Neuronal stem cell (in vitro differentiated cells): Measurements from ENCODE around the gene THAP4.
A peak's percentile ranks its signal among the peaks of the same experiment; 100 is the strongest.

Source experiments
- DNase-seq: peaks from one replicate; pipeline ENCODE4 v3.0.0-alpha.2; 2013; ENCODE audit warnings: low spot score
- H2AFZ ChIP-seq: one replicate; pipeline ENCODE4 v1.6.1; 2013; ENCODE audit warnings: mild to moderate bottlenecking, low read length, inconsistent platforms
- H2AK5ac ChIP-seq: 2 replicates; pipeline ENCODE4 v1.6.1; 2013; ENCODE audit warnings: low read depth, mild to moderate bottlenecking, inconsistent platforms, low read length, moderate library complexity, mixed read lengths
- H2BK120ac ChIP-seq: 2 replicates; pipeline ENCODE4 v1.6.1; 2013; ENCODE audit warnings: low read depth, mild to moderate bottlenecking, inconsistent platforms, low read length, moderate library complexity, mixed read lengths
- H2BK12ac ChIP-seq: one replicate; pipeline ENCODE4 v1.6.1; 2013; ENCODE audit warnings: low read length, inconsistent platforms
- H2BK15ac ChIP-seq: 2 replicates; pipeline ENCODE4 v1.6.1; 2013; ENCODE audit warnings: mild to moderate bottlenecking, low read length, inconsistent platforms, mixed read lengths
- H2BK5ac ChIP-seq: one replicate; pipeline ENCODE4 v1.6.1; 2013; ENCODE audit warnings: inconsistent platforms, mild to moderate bottlenecking, low read length, moderate library complexity
- H3K14ac ChIP-seq: one replicate; pipeline ENCODE4 v1.6.1; 2013; ENCODE audit warnings: low read length, inconsistent platforms
- H3K18ac ChIP-seq: 2 replicates; pipeline ENCODE4 v1.6.1; 2013; ENCODE audit warnings: low read length, inconsistent platforms
- H3K23ac ChIP-seq: 2 replicates; pipeline ENCODE4 v1.6.1; 2013; ENCODE audit warnings: low read depth, mild to moderate bottlenecking, mixed read lengths, low read length, inconsistent platforms; ENCODE audit not compliant: poor library complexity
- H3K27ac ChIP-seq: replicated peaks from 3 replicates; pipeline ENCODE4 v1.5.1; 2013; ENCODE audit warnings: low read length, inconsistent platforms
- H3K27me3 ChIP-seq, 3 experiments: 2 replicates each; pipeline ENCODE4 v1.6.1; 2013; ENCODE audit warnings: low read length in 3 of 3, mild to moderate bottlenecking in 2 of 3, inconsistent platforms in 1 of 3, low read depth in 1 of 3, mixed read lengths in 1 of 3, moderate library complexity in 1 of 3; ENCODE audit not compliant: control insufficient read depth in 3 of 3, insufficient read depth in 3 of 3
- H3K36me3 ChIP-seq, 2 donors: replicated peaks in 1 of 2; 2 replicates each; pipeline ENCODE4 v1.6.1; 2013; ENCODE audit warnings: low read length in 2 of 2; ENCODE audit not compliant: control insufficient read depth in 2 of 2, insufficient read depth in 2 of 2
- H3K4ac ChIP-seq: 2 replicates; pipeline ENCODE4 v1.6.1; 2013; ENCODE audit warnings: inconsistent platforms, mild to moderate bottlenecking, low read length, moderate library complexity
- H3K4me1 ChIP-seq, 2 donors: 1 replicate in 1 of 2; 2 replicates in 1 of 2; pipeline ENCODE4 v1.6.1; 2013; ENCODE audit warnings: low read length in 2 of 2, low read depth in 1 of 2; ENCODE audit not compliant: control insufficient read depth in 2 of 2, insufficient read depth in 1 of 2
- H3K4me2 ChIP-seq: one replicate; pipeline ENCODE4 v1.6.1; 2013; ENCODE audit warnings: mild to moderate bottlenecking, low read length, inconsistent platforms; ENCODE audit not compliant: insufficient read depth, poor library complexity, severe bottlenecking
- H3K4me3 ChIP-seq, 2 donors: 2 replicates each; pipeline ENCODE4 v1.5.1; 2013; ENCODE audit warnings: low read length in 2 of 2, mild to moderate bottlenecking in 2 of 2, inconsistent platforms in 1 of 2, moderate library complexity in 1 of 2
- H3K79me1 ChIP-seq: one replicate; pipeline ENCODE4 v1.6.1; 2013; ENCODE audit warnings: low read depth, mild to moderate bottlenecking, inconsistent platforms, low read length, moderate library complexity
- H3K9ac ChIP-seq: one replicate; pipeline ENCODE4 v1.6.1; 2013; ENCODE audit warnings: mild to moderate bottlenecking, low read depth, low read length, inconsistent platforms; ENCODE audit not compliant: poor library complexity
- H3K9me3 ChIP-seq, 2 donors: replicated peaks in 1 of 2; 2 replicates each; pipeline versions ENCODE3 to v1.6.1; 2013; ENCODE audit warnings: low read length in 2 of 2, mild to moderate bottlenecking in 2 of 2, inconsistent platforms in 1 of 2, low read depth in 1 of 2, mixed read lengths in 1 of 2, moderate library complexity in 1 of 2; ENCODE audit not compliant: control insufficient read depth in 2 of 2, insufficient read depth in 1 of 2
- H4K8ac ChIP-seq: one replicate; pipeline ENCODE4 v1.6.1; 2013; ENCODE audit warnings: low read depth, mild to moderate bottlenecking, inconsistent platforms, low read length, moderate library complexity
- H4K91ac ChIP-seq: one replicate; pipeline ENCODE4 v1.6.1; 2013; ENCODE audit warnings: low read length, low read depth, mild to moderate bottlenecking, inconsistent platforms; ENCODE audit not compliant: poor library complexity
- WGBS, 2 donors: extraction: QIAGEN DNeasy Blood & Tissue Kit; methylation state at CpG; one replicate each; pipeline ENCODE4 v1.1.7; 2013; ENCODE audit warnings: missing lambda C conversion rate in 2 of 2, mixed read lengths in 1 of 2; ENCODE audit not compliant: insufficient read length in 2 of 2, insufficient replicate concordance in 1 of 2; ENCODE audit errors: extremely low coverage in 2 of 2; 5-methylcytosine and 5-hydroxymethylcytosine counted together

Gene THAP4

DNA sequence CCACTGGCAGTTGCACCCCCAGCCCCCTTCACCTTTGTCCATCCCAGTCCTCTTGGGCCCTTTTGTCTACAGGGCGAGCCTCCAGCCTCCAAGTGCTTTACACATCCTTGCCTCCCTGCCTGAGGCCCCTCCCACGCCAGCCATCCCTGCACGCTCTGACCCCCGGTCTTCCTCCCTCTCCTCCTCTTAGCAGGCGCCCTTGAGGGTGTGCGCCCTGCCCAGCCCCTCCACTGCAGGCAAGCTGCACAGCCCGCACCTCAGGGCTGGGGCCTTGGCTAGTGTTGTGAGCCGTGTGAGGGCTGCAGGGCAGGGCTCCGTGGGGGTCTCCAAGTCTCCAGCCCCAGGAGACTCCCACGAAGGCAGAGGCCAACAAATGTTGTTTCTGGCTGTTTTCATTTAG is 71.5 kb downstream of the THAP4 start:
- no peak overlapping the region for H2BK120ac ChIP-seq
- no peak overlapping the region for H2BK12ac ChIP-seq
- no peak overlapping the region for H3K27ac ChIP-seq
- no peak overlapping the region for H2BK5ac ChIP-seq
- peak overlapping the region; percentile 68 for H2AFZ ChIP-seq
- no peak overlapping the region for H3K4me2 ChIP-seq
- no peak overlapping the region for H3K4me3 ChIP-seq
- no peak overlapping the region for H4K91ac ChIP-seq
- H3K9ac ChIP-seq: no peak overlapping the region
- H3K27me3 ChIP-seq: peaks cover 0 to 9% (median 7%) of the 10 kb centered on the region in 3 experiments
- no peaks in the 10 kb centered on the region for H3K9me3 ChIP-seq
- no peaks in the 10 kb centered on the region for H3K36me3 ChIP-seq
- WGBS, 2 donors: no CpG with 5 or more reads among the region's 10 CpGs
- H3K23ac ChIP-seq: no peak overlapping the region
- H4K8ac ChIP-seq: no peak overlapping the region
- no peak overlapping the region for H3K4ac ChIP-seq
- H3K18ac ChIP-seq: peak overlapping the region; percentile 35
- peak overlapping the region; percentile 5 for H2AK5ac ChIP-seq
- H3K4me1 ChIP-seq: peaks cover 2 to 4% of the 10 kb centered on the region in 2 donors
- H2BK15ac ChIP-seq: no peak overlapping the region
- H3K79me1 ChIP-seq: peaks cover 8% of the 10 kb centered on the region
- no peak for DNase-seq
- H3K14ac ChIP-seq: peak overlapping the region; percentile 71

DNA sequence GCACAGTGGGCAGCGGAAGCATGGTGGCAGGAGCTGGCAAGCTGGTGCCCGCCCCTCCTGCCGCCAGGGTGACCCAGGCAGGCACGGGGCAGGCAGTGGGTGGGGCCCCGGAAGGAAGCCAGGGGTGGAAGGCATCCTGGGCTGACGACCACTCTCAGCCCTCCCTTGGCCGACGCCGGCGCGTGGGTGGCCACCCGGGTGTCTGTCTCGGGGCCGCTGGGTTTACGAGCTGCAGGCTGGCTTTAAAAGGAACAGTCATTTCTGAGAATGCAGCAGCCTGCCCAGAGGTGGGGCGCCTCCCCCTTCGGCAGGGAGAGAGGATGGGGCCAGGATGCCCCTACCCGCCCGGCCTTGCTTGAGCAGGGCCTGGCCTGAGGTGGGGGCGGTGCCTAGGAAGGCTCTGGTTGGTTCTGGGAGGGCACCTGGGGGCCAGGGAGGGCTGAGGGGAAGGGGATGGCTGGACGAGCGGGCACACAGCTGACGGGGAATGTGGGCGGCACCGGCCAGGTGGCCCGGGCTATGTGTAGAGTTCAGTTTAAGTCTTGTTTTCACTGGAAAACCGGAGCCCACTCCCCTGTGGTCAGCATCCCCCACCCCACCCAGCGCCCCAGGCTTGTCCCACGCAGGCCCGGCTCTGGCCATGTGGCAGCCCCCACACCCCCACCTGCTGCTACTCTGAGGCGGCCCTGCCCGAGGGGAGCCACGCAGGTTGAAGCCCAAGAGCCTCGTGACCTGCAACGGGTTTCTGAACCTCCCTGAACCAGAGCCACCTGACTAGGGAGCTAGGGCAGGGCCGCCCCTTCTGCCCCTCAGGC is 72.2 kb downstream of the THAP4 start:
- Histone ChIP-seq H2BK15ac (no peak overlapping the region), H3K4me2 (no peak overlapping the region), H2AFZ (no peak overlapping the region), H2BK5ac (no peak overlapping the region), H2BK12ac (no peak overlapping the region), H3K79me1 (peaks cover 8% of the 10 kb centered on the region), H3K4me1 (peaks cover 4 to 5% of the 10 kb centered on the region in 2 donors), H3K18ac (peak overlapping the region; percentile 35), H3K4ac (no peak overlapping the region), H3K36me3 (no peaks in the 10 kb centered on the region), H4K8ac (peak overlapping the region; percentile 43), H2AK5ac (peak overlapping the region; percentile 54), H3K14ac (peak overlapping the region; percentile 71), H3K9me3 (no peaks in the 10 kb centered on the region), H4K91ac (peak overlapping the region; percentile 53), H3K27ac (no peak overlapping the region), H3K9ac (peak overlapping the region; percentile 60), H3K27me3 (peaks cover 0 to 12% (median 9%) of the 10 kb centered on the region in 3 experiments), H3K4me3 (no peak overlapping the region), H2BK120ac (no peak overlapping the region), H3K23ac (peak overlapping the region; percentile 73)
- DNase-seq: no peak
- no CpG with 5 or more reads among the region's 36 CpGs for WGBS, 2 donors

DNA sequence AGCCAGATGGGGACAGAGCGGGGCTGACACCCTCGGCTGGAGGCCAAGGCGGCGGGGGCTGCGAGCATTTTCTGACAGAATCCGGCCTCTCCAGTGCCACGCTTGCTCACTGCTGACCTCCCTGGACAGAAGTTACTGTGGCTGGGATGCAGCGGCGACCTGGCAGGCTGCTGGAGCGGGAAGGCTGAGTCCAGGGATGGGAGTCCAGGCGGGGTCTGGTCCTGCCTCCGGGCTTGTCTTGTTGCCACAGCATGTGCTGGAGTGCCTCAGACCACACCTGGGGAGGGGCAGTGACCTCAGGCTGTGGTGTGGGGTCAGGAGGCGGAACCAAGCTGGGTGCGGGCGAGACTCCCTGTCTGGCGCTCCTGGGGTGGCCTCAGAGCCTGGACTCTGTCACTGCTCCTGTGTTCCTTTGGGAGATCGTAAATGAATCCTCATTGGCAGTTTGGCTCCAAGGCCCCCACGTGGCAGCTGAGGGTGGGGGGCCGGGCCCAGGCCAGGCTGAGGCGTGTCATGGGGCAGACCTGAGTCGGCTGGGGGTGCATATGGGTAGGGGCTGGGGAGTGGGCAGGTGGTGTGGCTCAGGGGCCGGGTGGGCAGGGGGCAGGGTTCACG is 72.9 kb downstream of the THAP4 start:
- H2BK12ac ChIP-seq: no peak overlapping the region
- no peak overlapping the region for H3K4me2 ChIP-seq
- no peak overlapping the region for H2BK120ac ChIP-seq
- WGBS, 2 donors: no CpG with 5 or more reads among the region's 23 CpGs
- H2BK5ac ChIP-seq: no peak overlapping the region
- H3K9ac ChIP-seq: no peak overlapping the region
- H3K18ac ChIP-seq: peak overlapping the region; percentile 59
- peak overlapping the region; percentile 80 for H3K23ac ChIP-seq
- H2AK5ac ChIP-seq: peak overlapping the region; percentile 54
- peak overlapping the region; percentile 43 for H4K8ac ChIP-seq
- H3K4me1 ChIP-seq: peaks cover 4 to 5% of the 10 kb centered on the region in 2 donors
- no peak overlapping the region for H4K91ac ChIP-seq
- peak overlapping the region; percentile 85 for H3K14ac ChIP-seq
- no peak overlapping the region for H2BK15ac ChIP-seq
- peaks cover 8% of the 10 kb centered on the region for H3K79me1 ChIP-seq
- H3K9me3 ChIP-seq: no peaks in the 10 kb centered on the region
- H3K27ac ChIP-seq: no peak overlapping the region
- no peak overlapping the region for H3K4me3 ChIP-seq
- H3K36me3 ChIP-seq: no peaks in the 10 kb centered on the region
- peak overlapping the region; percentile 11 for H3K4ac ChIP-seq
- DNase-seq: no peak
- no peak overlapping the region for H2AFZ ChIP-seq
- H3K27me3 ChIP-seq: peaks cover 3 to 19% (median 12%) of the 10 kb centered on the region in 3 experiments

DNA sequence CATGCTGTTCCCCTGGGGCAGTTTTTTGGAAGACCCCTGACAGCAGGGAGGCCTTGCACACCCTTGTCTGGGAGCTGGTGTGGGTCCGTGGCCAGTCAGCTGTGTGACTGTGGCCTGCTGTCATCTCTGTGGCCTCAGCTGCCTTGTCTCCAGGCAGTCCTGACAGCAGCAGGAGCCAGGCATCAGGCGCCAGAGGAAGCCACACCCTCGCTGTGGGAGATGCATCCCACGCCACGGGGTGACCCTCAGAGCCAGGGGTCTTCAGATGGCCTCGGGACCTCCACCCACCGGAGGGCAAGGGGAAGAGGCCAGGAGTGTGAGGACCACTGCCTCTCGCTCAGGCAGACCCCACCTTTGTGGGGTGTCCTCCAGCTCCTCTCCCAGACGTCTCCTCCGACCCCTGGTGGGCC is 73.4 kb downstream of the THAP4 start:
- no peak overlapping the region for H3K27ac ChIP-seq
- peak overlapping the region; percentile 80 for H3K23ac ChIP-seq
- H3K79me1 ChIP-seq: peaks cover 8% of the 10 kb centered on the region
- H2BK15ac ChIP-seq: no peak overlapping the region
- peak overlapping the region; percentile 54 for H2AK5ac ChIP-seq
- no CpG with 5 or more reads among the region's 10 CpGs for WGBS, 2 donors
- no peak overlapping the region for H3K18ac ChIP-seq
- H2BK5ac ChIP-seq: no peak overlapping the region
- H3K4ac ChIP-seq: no peak overlapping the region
- peaks cover 4 to 5% of the 10 kb centered on the region in 2 donors for H3K4me1 ChIP-seq
- no peaks in the 10 kb centered on the region for H3K9me3 ChIP-seq
- no peak overlapping the region for H2AFZ ChIP-seq
- no peak overlapping the region for H4K8ac ChIP-seq
- H3K4me3 ChIP-seq: no peak overlapping the region
- H3K14ac ChIP-seq: peak overlapping the region; percentile 85
- H3K27me3 ChIP-seq: peaks cover 4 to 24% (median 17%) of the 10 kb centered on the region in 3 experiments
- no peak overlapping the region for H3K9ac ChIP-seq
- no peaks in the 10 kb centered on the region for H3K36me3 ChIP-seq
- no peak overlapping the region for H2BK120ac ChIP-seq
- DNase-seq: no peak
- no peak overlapping the region for H3K4me2 ChIP-seq
- no peak overlapping the region for H2BK12ac ChIP-seq
- no peak overlapping the region for H4K91ac ChIP-seq
